OCI-LY3 (cell line): ENCODE results near the gene TMOD4.
A peak's percentile ranks its signal among the peaks of the same experiment; 100 is the strongest.
"Not testable (repeated sequence)": the region's sequence is repeated elsewhere in the genome, so short reads cannot be mapped to it uniquely, and the experiment has no call there.

Source experiments
- H2AFZ ChIP-seq: fragments of 200-600, 300-600 bp; shearing (Covaris generic); 2 replicates; pipeline ENCODE4 v1.6.0; 2014; ENCODE audit warnings: antibody characterized with exemption, low read depth, low read length
- H3K27ac ChIP-seq: fragments of 200-600, 300-600 bp; sonication (generic); 2 replicates; pipeline ENCODE4 v1.5.1; 2014; ENCODE audit warnings: mild to moderate bottlenecking, low read length, moderate library complexity, mixed read lengths
- H3K27me3 ChIP-seq: fragments of 200-600, 300-600 bp; sonication (generic); 2 replicates; pipeline ENCODE4 v1.6.1; 2014; ENCODE audit warnings: low read depth, low read length, mixed read lengths
- H3K36me3 ChIP-seq: fragments of 200-600, 300-600 bp; sonication (generic); replicated peaks from 2 replicates; pipeline ENCODE3; 2014; ENCODE audit warnings: low read depth, low read length, mixed read lengths
- H3K4me1 ChIP-seq: fragments of 300-600, 200-600 bp; sonication (generic); 2 replicates; pipeline ENCODE4 v1.6.1; 2014; ENCODE audit warnings: low read length, mixed read lengths
- H3K4me2 ChIP-seq: fragments of 200-600, 300-600 bp; sonication (generic); 2 replicates; pipeline ENCODE4 v1.6.1; 2014; ENCODE audit warnings: low read length, mixed read lengths
- H3K4me3 ChIP-seq: fragments of 300-600, 200-600 bp; sonication (generic); 2 replicates; pipeline ENCODE4 v1.5.1; 2014; ENCODE audit warnings: antibody characterized with exemption, mild to moderate bottlenecking, low read length, moderate library complexity
- H3K79me2 ChIP-seq: fragments of 300-600, 200-600 bp; shearing (Covaris generic); 2 replicates; pipeline ENCODE4 v1.6.1; 2014; ENCODE audit warnings: mild to moderate bottlenecking, low read length, mixed read lengths
- H3K9ac ChIP-seq: fragments of 300-600, 200-600 bp; shearing (Covaris generic); 2 replicates; pipeline ENCODE4 v1.6.0; 2014; ENCODE audit warnings: mild to moderate bottlenecking, low read length, moderate library complexity
- H3K9me3 ChIP-seq: fragments of 200-600, 300-600 bp; shearing (Covaris generic); 2 replicates; pipeline ENCODE4 v1.6.1; 2014; ENCODE audit warnings: low read length, mixed read lengths; ENCODE audit not compliant: insufficient read depth
- H4K20me1 ChIP-seq: fragments of 200-600, 300-600 bp; sonication (generic); 2 replicates; pipeline ENCODE4 v1.6.1; 2016; ENCODE audit warnings: low read length, mixed read lengths; ENCODE audit not compliant: insufficient read depth
- EZH2phosphoT487 ChIP-seq: fragments of 200-600 bp; shearing (Covaris generic); IDR thresholded peaks from 2 replicates; pipeline ENCODE4 v1.6.1; 2018; ENCODE audit warnings: antibody characterized with exemption, mixed run types, low read depth
- TF ChIP-seq, protein P1 (sequence below): fragments of 200-600, 300-600 bp; sonication (generic); IDR thresholded peaks from 2 replicates; pipeline ENCODE4 v1.5.1; 2014; ENCODE audit warnings: antibody characterized with exemption, low read length, low read depth

TMOD4 gene

DNA sequence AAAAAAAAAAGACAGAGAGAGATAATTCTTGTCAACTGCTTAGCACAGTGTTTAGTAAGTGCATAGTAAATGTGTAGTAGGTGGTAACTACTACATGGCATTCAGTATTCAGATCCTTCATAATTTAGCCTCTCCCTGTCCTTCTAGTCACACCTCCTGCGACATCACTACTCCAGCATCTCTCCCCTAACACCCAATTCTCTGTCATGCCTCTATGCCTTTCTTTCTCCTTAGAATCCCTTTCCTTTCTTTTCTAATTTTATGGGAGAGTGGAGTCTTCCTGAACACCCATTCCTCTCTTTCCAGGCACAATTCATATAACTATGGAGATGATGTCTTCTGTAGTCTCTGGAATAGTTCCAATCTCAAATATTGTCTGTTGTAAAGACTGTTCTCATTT, 18.1 kb upstream of the TMOD4 start:
- Histone ChIP-seq H4K20me1 (no peaks in the 10 kb centered on the region), H3K79me2 (peaks cover 16% of the 10 kb centered on the region), H3K9me3 (no peaks in the 10 kb centered on the region), H3K9ac (no peak overlapping the region), H3K27ac (no peak overlapping the region), H2AFZ (no peak overlapping the region), H3K4me2 (no peak overlapping the region), H3K4me3 (no peak overlapping the region), H3K4me1 (peaks cover 17% of the 10 kb centered on the region), H3K27me3 (peaks cover 9% of the 10 kb centered on the region), H3K36me3 (no peaks in the 10 kb centered on the region)
- TF ChIP-seq, protein P1, sequence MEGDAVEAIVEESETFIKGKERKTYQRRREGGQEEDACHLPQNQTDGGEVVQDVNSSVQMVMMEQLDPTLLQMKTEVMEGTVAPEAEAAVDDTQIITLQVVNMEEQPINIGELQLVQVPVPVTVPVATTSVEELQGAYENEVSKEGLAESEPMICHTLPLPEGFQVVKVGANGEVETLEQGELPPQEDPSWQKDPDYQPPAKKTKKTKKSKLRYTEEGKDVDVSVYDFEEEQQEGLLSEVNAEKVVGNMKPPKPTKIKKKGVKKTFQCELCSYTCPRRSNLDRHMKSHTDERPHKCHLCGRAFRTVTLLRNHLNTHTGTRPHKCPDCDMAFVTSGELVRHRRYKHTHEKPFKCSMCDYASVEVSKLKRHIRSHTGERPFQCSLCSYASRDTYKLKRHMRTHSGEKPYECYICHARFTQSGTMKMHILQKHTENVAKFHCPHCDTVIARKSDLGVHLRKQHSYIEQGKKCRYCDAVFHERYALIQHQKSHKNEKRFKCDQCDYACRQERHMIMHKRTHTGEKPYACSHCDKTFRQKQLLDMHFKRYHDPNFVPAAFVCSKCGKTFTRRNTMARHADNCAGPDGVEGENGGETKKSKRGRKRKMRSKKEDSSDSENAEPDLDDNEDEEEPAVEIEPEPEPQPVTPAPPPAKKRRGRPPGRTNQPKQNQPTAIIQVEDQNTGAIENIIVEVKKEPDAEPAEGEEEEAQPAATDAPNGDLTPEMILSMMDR: no peak
- no peak for TF ChIP-seq EZH2phosphoT487

DNA sequence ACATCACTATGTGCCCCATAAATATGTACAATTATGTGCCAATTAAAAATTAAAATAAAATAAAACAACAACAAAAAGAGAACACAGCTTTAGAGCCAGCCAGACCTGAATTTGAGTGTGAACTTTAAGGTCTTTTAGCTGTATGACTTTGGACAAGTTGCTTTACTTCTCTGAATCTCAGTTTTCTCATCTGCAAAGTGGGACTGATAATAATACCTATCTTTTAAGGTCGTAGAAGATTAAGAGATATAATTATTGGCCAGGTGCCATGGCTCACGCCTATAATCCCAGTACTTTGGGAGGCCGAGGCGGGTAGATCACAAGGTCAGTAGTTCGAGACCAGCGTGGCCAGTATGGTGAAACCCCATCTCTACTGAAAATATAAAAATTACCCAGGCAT, 17.5 kb upstream of the TMOD4 start:
- no peak for TF ChIP-seq EZH2phosphoT487
- TF ChIP-seq, protein P1: no peak

DNA sequence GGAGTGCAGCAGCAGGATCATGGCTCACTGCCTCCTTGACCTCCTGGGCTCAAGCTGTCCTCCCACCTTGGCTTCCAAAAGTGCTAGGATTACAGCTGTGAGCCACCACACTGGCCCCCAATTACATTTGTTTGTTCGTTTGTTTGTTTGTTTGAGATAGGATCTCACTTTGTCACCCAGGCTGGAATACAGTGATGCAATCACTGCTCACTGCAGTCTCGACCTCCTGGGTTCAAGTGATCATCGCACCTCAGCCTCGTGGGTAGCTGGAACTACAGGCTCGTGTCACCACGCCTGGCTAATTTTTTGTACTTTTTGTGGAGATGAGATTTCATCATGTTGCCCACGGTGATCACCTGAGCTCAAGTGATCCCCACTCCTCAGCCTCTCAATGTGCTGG, 16.3 kb upstream of the TMOD4 start:
- Histone ChIP-seq H3K36me3 (no peaks in the 10 kb centered on the region), H2AFZ (no peak overlapping the region), H3K27me3 (peaks cover 9% of the 10 kb centered on the region), H3K4me1 (peaks cover 15% of the 10 kb centered on the region), H3K9ac (no peak overlapping the region), H3K4me3 (no peak overlapping the region), H3K4me2 (no peak overlapping the region), H3K9me3 (no peaks in the 10 kb centered on the region), H3K79me2 (peaks cover 28% of the 10 kb centered on the region), H3K27ac (no peak overlapping the region), H4K20me1 (no peaks in the 10 kb centered on the region)
- TF ChIP-seq, protein P1: no peak
- TF ChIP-seq EZH2phosphoT487: no peak

More for the DNA sequence above, 17.5 kb upstream of the TMOD4 start:
- no peaks in the 10 kb centered on the region for H4K20me1 ChIP-seq
- H3K79me2 ChIP-seq: peaks cover 16% of the 10 kb centered on the region
- no peak overlapping the region for H3K9ac ChIP-seq
- no peaks in the 10 kb centered on the region for H3K9me3 ChIP-seq
- no peak overlapping the region for H3K27ac ChIP-seq
- no peak overlapping the region for H3K4me2 ChIP-seq
- H3K4me3 ChIP-seq: no peak overlapping the region
- peaks cover 22% of the 10 kb centered on the region for H3K4me1 ChIP-seq
- no peak overlapping the region for H2AFZ ChIP-seq
- H3K36me3 ChIP-seq: no peaks in the 10 kb centered on the region
- H3K27me3 ChIP-seq: peaks cover 9% of the 10 kb centered on the region

DNA sequence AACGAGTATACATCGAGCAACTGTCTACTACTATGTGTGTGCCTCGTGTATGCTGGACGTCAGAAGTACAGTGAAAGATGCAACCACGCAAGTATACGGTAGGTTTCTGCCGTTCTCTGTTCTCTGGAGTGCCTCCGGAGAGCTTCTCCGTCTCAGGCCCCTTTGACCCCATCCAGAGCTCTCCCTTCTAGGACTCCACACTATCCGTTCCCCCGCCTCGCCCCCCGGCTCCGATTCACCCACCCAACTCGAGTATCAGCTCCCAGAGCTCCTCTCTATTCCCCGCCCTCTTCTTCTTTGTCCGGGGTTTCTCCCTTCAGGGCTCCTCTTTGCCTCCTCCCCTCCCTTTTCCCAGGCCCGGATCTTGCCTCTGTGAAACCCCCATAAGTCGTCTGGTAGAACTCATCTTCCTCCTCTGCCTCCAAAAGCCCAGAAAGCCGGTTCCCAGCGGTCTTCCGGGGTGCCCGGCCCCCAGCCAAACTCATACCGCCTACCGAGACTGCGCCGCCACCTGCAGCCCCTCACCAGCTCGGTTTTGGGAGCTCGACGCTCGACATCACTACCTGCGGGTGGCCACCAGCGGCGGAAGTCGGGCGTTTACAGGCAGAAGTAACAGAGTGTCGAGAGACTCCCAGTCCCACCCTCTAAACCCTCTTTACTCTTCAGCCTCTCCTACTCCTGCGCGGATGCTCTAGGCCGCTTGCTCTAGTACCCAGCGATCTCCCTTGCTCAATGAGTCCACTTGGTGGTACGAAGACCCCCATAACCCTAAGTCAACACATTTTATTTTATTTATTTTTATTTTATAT, 14.1 kb upstream of the TMOD4 start, which contains the start of gene VPS72:
VPS72 (minus strand) TSS at position 561 of the 809 bp plus-strand sequence; CDS start at position 485, 76 bp downstream.
- Histone ChIP-seq H2AFZ (peak within 1 kb of the TSS; percentile 22; the same call in 1 of the 2 replicates), H3K27ac (peak within 1 kb of the TSS; percentile 71), H3K79me2 (peaks cover 35% of the 10 kb centered on the region), H3K4me3 (peak within 1 kb of the TSS; percentile 86), H4K20me1 (no peaks in the 10 kb centered on the region), H3K4me1 (peaks cover 12% of the 10 kb centered on the region), H3K9me3 (no peaks in the 10 kb centered on the region), H3K27me3 (peaks cover 7% of the 10 kb centered on the region), H3K36me3 (peaks cover 12% of the 10 kb centered on the region), H3K4me2 (peak within 1 kb of the TSS; percentile 73), H3K9ac (peak within 1 kb of the TSS; percentile 78)
- TF ChIP-seq EZH2phosphoT487: no peak
- TF ChIP-seq, protein P1: no peak

DNA sequence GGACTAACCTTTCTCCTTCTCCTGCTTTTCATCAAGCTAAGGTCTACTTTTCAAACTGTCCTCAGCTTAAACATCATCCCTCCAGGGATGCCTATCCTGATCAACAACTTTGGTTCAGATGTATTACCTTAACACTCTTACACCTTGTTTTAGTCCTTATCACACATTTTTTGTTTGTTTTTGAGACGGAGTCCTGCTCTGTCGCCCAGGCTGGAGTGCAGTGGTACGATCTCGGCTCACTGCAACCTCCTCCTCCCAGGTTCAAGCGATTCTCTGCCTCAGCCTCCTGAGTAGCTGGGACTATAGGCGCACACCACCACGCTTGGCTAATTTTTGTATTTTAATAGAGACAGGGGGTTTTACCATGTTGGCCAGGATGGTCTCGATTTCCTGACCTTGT, 12.9 kb upstream of the TMOD4 start:
- peaks cover 35% of the 10 kb centered on the region for H3K79me2 ChIP-seq
- H3K4me3 ChIP-seq: peak overlapping the region; percentile 86
- H3K9ac ChIP-seq: peak overlapping the region; percentile 78
- peak overlapping the region; percentile 73 for H3K4me2 ChIP-seq
- not testable (repeated sequence) for H3K27me3 ChIP-seq, H2AFZ ChIP-seq, H3K9me3 ChIP-seq, H4K20me1 ChIP-seq
- H3K36me3 ChIP-seq: peaks cover 19% of the 10 kb centered on the region
- 0 out of 2 replicates have a peak overlapping the region, but pooled peaks have one; percentile 71 for H3K27ac ChIP-seq
- H3K4me1 ChIP-seq: peaks cover 12% of the 10 kb centered on the region
